ENCODE data around the gene OSGIN1. TPM values are rescaled to one million over a fixed set of nuclear protein-coding genes. Genes with fewer than 3 reads are reported as not detected.

OSGIN1 gene
- total and polyA plus RNA-seq, 8 donors = 3.6 to 15.9 (median 3.9) TPM

DNA sequence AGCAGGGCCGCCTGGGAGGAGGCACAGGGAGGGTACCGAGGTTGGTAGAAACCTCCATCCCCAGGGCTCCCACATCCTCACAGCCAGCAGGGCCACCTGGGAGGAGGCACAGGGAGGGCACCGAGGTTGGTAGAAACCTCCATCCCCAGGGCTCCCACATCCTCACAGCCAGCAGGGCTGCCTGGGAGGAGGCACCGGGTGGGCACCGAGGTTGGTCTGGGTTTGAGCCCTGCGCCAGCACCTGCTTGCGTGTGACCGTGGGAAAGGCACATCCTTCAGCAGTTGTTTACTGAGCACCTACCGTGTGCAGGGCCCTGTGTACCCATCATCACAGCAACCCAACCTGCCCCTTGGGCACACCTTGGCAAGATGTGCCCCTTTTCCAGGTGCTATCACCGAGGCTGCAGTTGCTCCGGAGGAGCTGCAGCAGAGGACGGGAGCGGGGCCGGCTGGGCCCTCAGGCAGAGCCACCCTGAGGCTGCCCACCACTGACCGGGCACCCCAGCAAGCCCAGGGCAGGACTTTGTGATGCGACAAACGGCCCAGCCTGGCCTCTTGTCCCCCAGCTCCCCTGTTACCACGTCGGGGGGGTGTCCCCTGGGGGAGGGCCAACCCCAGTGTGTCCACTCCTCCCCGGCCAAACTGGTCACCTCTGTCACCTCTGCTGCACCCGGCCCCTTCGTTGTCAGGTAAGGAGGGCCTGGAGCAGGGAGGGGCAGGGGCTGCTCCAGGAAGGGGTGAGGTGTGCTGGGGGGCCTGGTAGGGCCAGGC, 22.1 kb upstream of the OSGIN1 start:
- FAIRE-seq (no peak), ATAC-seq (no peak), DNase-seq (peak in 2 of 6 donors; percentile 53 to 74)
- TF ChIP-seq, protein P1, sequence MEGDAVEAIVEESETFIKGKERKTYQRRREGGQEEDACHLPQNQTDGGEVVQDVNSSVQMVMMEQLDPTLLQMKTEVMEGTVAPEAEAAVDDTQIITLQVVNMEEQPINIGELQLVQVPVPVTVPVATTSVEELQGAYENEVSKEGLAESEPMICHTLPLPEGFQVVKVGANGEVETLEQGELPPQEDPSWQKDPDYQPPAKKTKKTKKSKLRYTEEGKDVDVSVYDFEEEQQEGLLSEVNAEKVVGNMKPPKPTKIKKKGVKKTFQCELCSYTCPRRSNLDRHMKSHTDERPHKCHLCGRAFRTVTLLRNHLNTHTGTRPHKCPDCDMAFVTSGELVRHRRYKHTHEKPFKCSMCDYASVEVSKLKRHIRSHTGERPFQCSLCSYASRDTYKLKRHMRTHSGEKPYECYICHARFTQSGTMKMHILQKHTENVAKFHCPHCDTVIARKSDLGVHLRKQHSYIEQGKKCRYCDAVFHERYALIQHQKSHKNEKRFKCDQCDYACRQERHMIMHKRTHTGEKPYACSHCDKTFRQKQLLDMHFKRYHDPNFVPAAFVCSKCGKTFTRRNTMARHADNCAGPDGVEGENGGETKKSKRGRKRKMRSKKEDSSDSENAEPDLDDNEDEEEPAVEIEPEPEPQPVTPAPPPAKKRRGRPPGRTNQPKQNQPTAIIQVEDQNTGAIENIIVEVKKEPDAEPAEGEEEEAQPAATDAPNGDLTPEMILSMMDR (IDR thresholded peaks at IDR 0.05) = no peak
- H3K36me3 ChIP-seq = no peaks in the 10 kb centered on the region
- WGBS, 2 donors = 78 to 79% methylated on average over 22 of the region's 22 CpGs
- no peaks in the 10 kb centered on the region for H3K4me1 ChIP-seq
- H3K27me3 ChIP-seq = no peaks in the 10 kb centered on the region
- no peak overlapping the region for H3K27ac ChIP-seq
- H3K9me3 ChIP-seq = no peaks in the 10 kb centered on the region
- intact Hi-C loops (cut with DNase I) = no loop called here
- no peak overlapping the region for H3K4me3 ChIP-seq

DNA sequence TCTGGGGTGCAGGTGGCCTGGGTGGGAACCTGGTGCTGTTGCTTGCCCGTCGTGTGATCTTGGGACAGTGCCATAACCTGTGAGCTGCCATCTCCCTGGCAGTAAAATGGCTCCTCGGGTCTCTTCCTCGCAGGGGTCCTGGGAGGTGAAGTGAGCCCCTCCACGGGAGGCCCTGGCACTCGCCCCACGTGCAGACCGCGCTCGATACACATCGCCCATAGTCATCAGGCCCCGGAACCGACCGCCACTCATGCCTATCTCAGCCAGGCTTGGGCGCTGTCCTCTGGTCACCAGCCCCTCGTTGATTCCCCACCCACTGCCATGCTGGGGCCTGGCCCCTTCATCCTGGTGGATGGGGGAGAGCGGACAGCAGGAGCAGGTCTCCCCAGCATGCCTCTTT, 21.5 kb upstream of the OSGIN1 start:
- DNase-seq (peak in 2 of 6 donors; percentile 56 to 82), ATAC-seq (no peak), FAIRE-seq (no peak)
- Histone ChIP-seq H3K9me3 (no peaks in the 10 kb centered on the region), H3K36me3 (no peaks in the 10 kb centered on the region), H3K27me3 (no peaks in the 10 kb centered on the region), H3K4me3 (no peak overlapping the region), H3K4me1 (no peaks in the 10 kb centered on the region), H3K27ac (no peak overlapping the region)
- 86 to 90% methylated on average over 17 of the region's 17 CpGs for WGBS, 2 donors
- intact Hi-C loops (cut with DNase I) = no loop called here
- TF ChIP-seq, protein P1 (IDR thresholded peaks at IDR 0.05) = no peak

DNA sequence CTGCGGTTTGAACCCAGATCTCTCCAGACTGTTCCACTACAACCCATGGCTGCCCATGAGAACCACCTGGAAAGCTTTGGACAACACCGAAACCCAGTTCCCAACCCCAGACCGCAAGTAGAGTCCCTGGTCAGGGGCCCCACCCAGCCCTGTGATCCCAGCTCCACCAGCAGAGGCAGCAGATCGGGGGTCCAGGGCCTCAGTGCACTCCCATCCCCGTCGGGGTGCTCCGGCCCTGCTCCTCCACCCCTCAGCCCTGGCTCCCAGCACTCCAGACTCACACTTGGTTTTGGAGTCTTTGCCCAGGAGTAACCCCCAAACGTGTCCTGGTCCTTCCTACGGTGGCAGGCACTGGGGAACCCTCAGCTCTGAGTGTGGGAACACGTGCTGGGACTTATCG, 20.7 kb upstream of the OSGIN1 start:
- no peaks in the 10 kb centered on the region for H3K27me3 ChIP-seq
- H3K4me1 ChIP-seq = no peaks in the 10 kb centered on the region
- intact Hi-C loops (cut with DNase I) = no loop called here
- no peak overlapping the region for H3K4me3 ChIP-seq
- DNase-seq = no peak
- H3K36me3 ChIP-seq = no peaks in the 10 kb centered on the region
- no peak for ATAC-seq
- no peak for FAIRE-seq
- 87 to 91% methylated on average over 11 of the region's 11 CpGs for WGBS, 2 donors
- TF ChIP-seq, protein P1 (IDR thresholded peaks at IDR 0.05) = no peak
- no peaks in the 10 kb centered on the region for H3K9me3 ChIP-seq
- H3K27ac ChIP-seq = no peak overlapping the region

DNA sequence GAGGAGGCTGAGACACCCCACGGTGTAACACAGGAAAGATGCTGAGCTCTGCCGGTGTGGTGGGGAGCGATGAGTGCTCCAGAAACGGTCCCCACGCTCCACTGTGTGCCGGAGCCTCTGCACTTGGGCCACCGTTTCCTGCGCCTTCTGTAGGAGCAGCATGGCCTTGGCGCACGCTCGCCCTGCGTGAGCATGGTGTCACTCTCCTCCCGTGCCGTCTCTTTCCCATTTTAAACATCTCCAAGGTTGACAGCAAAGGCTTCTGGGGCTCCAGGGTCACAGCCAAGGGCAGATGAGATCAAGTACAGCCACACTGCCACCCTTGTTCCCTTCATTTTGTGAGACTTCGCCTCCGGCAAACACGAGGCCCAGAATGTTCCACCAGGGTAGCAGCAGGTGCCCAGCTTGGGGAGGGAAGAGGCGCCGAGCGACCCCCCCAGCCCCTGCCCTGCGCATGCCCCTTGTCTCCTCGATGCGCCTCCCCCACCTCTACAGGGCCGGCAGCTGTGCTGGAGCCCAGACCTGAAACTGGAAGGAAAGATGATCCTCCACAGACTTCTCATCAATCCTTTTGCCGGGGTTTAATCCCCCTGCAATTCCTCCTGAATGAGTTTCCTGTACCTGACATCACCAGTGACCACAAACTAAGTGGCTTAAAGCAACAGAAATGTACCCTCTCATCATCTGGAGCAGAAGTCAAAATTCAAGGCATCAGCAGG, 19.9 kb upstream of the OSGIN1 start:
- FAIRE-seq (no peak), ATAC-seq (no peak), DNase-seq (peak in 1 of 6 donors; percentile 54)
- Histone ChIP-seq H3K4me1 (no peaks in the 10 kb centered on the region), H3K9me3 (no peaks in the 10 kb centered on the region), H3K27ac (no peak overlapping the region), H3K36me3 (no peaks in the 10 kb centered on the region), H3K4me3 (no peak overlapping the region), H3K27me3 (no peaks in the 10 kb centered on the region)
- intact Hi-C loops (cut with DNase I) = no loop called here
- WGBS, 2 donors = 87 to 88% methylated on average over 25 of the region's 25 CpGs
- TF ChIP-seq, protein P1 (IDR thresholded peaks at IDR 0.05) = no peak
